Measurements from ENCODE around the gene TBC1D10A.

The TBC1D10A gene

GRCh38 chr22:30279046-30279788 lies 47.5 kb downstream of the TBC1D10A start:
- no peak for DNase-seq

GRCh38 chr22:30277547-30278344 lies 49.0 kb downstream of the TBC1D10A start:
- no peak for DNase-seq
- in situ Hi-C loops (cut with HindIII; ENCODE audit: low pct_ligation_motif_present, low pct_unique_long_range_greater_than_20kb, low sequenced_read_pairs) = no loop called here

More at GRCh38 chr22:30279046-30279788, 47.5 kb downstream of the TBC1D10A start:
- in situ Hi-C loops (cut with HindIII; ENCODE audit: low pct_ligation_motif_present, low pct_unique_long_range_greater_than_20kb, low sequenced_read_pairs) = no loop called here

GRCh38 chr22:30276039-30276438 lies 50.7 kb downstream of the TBC1D10A start:
- no peak for DNase-seq
- in situ Hi-C loops (cut with HindIII; ENCODE audit: low pct_ligation_motif_present, low pct_unique_long_range_greater_than_20kb, low sequenced_read_pairs) = no loop called here

GRCh38 chr22:30275625-30276024 lies 51.1 kb downstream of the TBC1D10A start:
- in situ Hi-C loops (cut with HindIII; ENCODE audit: low pct_ligation_motif_present, low pct_unique_long_range_greater_than_20kb, low sequenced_read_pairs) = no loop called here
- DNase-seq = no peak

DNA sequence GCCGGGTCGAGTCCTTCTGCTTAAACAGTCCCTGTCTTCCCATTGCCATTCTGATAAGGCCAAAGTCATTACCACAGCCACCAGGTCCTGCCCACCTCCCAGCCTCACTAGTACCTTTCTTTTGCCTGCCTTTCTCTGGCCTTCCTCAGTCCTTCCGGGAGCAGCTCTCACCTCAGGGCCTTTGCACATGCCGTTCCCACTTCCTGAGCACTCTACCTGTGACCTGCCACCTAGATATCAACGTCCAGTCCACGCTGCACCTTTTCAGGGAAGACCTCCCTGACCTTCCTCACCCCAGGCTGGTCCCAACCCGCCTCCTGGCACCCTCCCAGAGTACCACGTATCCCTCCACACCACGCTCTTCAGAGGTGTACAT lies 52.3 kb downstream of the TBC1D10A start:
- in situ Hi-C loops (cut with HindIII; ENCODE audit: low pct_ligation_motif_present, low pct_unique_long_range_greater_than_20kb, low sequenced_read_pairs) = no loop called here
- no peak for DNase-seq

DNA sequence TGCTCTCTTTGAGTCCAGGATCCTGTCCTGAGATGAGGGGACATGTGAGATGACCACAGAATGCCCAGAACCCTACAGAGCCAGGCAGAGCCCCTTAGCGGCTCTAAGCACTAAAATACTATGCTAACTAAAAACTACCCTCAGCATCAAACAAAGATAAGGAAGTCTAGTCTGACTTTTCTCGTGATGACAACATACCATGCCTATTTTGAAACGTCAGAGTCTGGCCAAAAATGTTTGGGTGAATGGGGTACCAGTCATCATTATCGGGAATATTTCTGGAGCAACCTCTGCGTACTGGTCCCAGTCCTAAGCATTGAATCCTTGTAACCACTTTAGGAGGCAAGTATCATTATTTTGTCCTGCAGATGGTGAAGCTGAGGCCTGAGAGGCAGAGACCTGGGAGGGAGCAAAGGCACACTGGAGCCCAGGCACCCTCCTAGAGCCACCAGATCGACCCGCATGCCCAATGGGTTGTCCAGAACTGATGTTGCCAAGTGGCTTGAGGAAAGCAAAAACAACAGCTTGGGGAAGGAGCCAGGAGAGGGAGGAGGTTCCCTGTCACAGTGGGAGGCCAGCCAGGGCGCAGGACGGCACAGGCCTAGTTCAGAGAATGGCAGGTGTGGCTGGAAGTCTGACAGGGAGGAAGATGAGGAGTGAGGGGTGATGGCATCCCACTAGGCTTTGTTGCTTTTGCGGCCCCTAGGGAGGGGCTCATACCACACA lies 52.9 kb downstream of the TBC1D10A start:
- in situ Hi-C loops (cut with HindIII; ENCODE audit: low pct_ligation_motif_present, low pct_unique_long_range_greater_than_20kb, low sequenced_read_pairs) = no loop called here
- DNase-seq = no peak

DNA sequence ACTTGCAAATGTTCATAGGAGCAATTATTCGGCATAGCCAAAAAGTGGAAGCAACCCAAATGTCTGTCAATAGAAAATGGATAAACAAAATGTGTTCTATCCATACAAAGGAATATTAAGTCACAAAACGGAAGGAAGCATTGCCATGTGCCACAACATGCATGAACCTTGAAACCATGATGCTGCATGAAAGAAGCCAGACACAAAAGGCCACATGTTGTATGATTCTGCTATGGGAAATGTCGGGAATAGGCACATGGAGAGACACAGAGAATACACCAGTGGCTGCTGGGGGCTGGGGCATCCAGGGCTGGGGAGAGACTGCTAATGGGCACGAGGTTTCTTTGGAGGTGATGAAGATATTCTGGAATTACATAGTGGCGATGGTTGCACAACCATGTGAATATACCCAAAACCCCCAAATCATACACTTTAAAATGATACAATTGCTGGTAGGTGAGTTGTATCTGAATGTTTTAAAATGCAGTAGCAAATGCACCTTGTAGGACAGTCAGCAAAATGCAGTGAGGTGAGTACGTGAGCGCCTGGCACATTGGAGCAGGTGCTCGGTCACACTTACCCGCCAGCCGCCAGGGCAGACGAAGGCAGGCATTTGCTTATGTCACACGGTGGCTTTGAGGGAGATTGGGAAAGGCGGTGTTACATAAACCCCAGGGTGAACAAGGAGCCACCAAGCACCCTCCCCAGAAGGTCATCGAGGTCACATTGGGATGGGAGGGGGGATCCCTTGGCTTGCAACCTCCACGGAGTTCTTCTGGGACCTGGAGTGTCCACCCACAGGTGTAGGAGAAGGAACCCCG lies 53.8 kb downstream of the TBC1D10A start:
- no peak for DNase-seq
- in situ Hi-C loops (cut with HindIII; ENCODE audit: low pct_ligation_motif_present, low pct_unique_long_range_greater_than_20kb, low sequenced_read_pairs) = no loop called here

DNA sequence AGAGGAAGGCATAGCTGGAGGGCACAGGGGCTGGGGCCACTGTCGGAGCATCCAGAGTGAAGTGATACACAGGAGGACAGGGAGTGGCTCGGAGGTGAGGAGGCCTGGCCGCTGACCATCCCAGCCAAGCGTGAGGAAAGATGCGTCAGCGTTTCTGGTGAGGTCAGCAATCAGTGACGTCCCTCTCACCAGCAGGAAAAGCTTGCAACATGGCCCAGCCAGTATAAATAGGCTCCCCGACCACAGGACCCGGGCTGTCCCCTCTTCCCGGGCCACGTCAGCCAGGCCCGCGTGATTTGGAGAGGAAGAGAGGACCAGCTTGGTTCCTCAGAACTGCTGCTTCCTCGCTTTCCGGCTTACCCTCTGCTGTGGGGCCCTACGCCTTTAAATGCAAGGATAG lies 55.9 kb downstream of the TBC1D10A start:
- no peak for DNase-seq
- in situ Hi-C loops (cut with HindIII; ENCODE audit: low pct_ligation_motif_present, low pct_unique_long_range_greater_than_20kb, low sequenced_read_pairs) = no loop called here

DNA sequence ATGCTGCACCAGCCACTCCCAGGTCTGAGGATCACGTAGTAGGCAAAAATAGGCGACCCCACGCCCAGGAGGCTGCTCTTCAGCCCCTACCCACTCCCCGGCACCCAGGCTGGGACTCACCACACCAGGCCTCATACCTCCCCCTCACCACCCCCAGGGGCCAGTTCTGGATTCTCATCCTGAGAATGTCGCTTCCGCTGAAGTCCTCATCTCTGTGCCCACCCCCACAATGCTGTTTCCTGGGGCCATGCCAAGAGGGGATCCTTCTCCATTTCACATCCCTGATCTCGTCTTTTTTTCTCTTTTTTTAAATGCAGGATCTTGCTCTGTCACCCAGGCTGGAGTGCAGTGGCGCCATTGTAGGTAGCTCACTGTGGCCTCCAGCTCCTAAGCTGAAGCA lies 58.4 kb downstream of the TBC1D10A start:
- in situ Hi-C loops (cut with HindIII; ENCODE audit: low pct_ligation_motif_present, low pct_unique_long_range_greater_than_20kb, low sequenced_read_pairs) = no loop called here
- no peak for DNase-seq

DNA sequence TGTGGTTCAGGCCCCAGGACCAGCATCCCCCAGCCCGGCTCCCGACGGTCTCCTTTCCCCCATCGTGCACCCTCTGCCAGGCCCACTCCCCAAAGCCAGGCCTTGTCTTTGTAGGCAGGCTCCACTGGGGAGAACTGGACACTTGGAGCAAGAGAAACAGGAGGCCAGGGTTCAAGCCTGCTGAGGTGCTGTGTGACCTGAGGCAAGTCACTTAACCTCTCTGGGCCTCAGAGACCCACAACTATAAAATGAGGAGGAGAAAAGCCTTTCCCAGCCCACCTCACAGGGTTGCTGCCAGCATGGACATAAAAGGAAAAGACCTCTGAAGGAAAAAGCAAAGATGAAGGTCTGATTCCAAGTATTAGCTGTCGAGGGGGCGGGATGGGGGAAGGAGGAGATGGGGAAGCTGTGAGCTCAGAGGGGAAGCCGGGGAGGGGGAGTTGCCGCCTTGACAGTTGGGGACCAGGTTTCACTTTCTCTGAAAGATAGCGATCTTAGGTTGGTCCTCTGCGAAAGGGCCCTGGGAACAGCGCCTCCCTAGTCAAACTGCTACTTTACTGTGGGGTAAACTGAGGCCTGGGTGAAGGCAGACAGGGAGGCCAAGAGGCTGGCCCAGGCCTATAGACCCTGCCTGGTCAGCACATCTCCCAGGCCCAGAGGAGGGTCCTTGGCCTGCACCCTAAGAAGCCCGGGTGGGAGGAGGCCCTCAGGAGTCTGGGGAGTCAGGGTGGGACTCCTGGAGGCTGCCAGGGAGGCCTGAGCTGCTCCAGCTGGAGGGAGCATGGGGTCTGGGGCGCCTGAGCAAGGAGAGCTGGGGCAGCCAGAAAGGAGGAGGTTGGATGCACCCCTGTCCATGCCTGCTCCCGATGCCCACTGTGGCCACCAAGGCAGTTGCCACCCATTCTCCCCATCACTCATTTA lies 59.1 kb downstream of the TBC1D10A start:
- in situ Hi-C loops (cut with HindIII; ENCODE audit: low pct_ligation_motif_present, low pct_unique_long_range_greater_than_20kb, low sequenced_read_pairs) = no loop called here

GRCh38 chr22:30266445-30267381 lies 60.0 kb downstream of the TBC1D10A start, which contains the start of gene OSM:
OSM (minus strand) TSS chr22:30266851; CDS start chr22:30266799, 52 bp downstream.
- in situ Hi-C loops (cut with HindIII; ENCODE audit: low pct_ligation_motif_present, low pct_unique_long_range_greater_than_20kb, low sequenced_read_pairs) = no loop called here
- DNase-seq = no peak

More for the DNA sequence above, 59.1 kb downstream of the TBC1D10A start:
- no peak for DNase-seq

DNA sequence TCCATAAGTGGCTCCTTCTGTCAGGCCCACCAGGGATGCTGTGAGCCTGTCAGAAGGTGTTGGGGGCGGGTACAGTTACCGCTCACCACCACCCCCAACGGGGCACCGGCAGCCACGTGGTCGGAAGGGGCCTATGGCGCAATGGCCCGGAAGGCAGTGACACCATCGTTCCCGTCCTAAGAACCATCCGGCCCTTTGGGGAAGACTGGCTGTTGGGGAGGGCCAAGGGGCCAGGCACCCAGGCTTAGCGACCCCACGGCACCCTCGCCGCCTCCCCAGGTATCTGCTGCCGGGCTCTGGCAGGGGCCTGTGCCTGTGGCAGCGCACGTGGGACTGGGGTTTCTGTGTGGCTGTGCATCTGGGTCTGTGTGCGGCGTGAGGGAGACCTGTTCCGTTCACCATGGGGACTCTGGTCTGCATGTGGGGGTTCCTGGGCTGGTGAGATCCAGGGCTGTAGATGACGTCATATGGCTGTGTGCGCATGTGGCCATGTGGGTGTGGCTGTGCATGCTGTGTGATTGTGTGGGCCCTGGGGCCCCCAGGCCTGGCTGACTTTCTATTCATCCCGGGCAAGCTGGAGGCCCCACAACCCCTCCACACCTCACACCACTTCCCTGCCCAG lies 60.8 kb downstream of the TBC1D10A start:
- no peak for DNase-seq
- in situ Hi-C loops (cut with HindIII; ENCODE audit: low pct_ligation_motif_present, low pct_unique_long_range_greater_than_20kb, low sequenced_read_pairs) = no loop called here

GRCh38 chr22:30265131-30265720 lies 61.5 kb downstream of the TBC1D10A start:
- DNase-seq = no peak
- in situ Hi-C loops (cut with HindIII; ENCODE audit: low pct_ligation_motif_present, low pct_unique_long_range_greater_than_20kb, low sequenced_read_pairs) = no loop called here

DNA sequence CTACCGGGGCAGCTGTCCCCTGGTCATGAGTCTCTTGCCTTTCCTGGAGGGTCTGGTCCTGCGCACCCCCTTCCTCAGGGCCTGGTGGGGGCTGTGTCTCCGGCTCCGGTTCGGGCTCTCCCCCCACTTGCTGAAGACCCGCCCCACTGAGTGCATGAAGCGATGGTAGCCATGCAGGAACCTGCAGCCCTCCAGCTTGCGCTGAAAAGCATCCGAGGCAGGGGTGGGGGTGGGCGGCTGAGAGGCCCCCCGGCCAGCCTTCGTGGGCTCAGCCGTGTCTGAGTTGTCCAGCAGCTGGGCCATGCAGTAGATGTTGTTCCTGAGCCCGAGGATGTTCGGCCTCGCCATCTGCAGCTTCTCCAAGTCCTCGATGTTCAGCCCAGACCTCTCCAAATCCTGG lies 62.9 kb downstream of the TBC1D10A start:
- in situ Hi-C loops (cut with HindIII; ENCODE audit: low pct_ligation_motif_present, low pct_unique_long_range_greater_than_20kb, low sequenced_read_pairs) = no loop called here
- DNase-seq = no peak

DNA sequence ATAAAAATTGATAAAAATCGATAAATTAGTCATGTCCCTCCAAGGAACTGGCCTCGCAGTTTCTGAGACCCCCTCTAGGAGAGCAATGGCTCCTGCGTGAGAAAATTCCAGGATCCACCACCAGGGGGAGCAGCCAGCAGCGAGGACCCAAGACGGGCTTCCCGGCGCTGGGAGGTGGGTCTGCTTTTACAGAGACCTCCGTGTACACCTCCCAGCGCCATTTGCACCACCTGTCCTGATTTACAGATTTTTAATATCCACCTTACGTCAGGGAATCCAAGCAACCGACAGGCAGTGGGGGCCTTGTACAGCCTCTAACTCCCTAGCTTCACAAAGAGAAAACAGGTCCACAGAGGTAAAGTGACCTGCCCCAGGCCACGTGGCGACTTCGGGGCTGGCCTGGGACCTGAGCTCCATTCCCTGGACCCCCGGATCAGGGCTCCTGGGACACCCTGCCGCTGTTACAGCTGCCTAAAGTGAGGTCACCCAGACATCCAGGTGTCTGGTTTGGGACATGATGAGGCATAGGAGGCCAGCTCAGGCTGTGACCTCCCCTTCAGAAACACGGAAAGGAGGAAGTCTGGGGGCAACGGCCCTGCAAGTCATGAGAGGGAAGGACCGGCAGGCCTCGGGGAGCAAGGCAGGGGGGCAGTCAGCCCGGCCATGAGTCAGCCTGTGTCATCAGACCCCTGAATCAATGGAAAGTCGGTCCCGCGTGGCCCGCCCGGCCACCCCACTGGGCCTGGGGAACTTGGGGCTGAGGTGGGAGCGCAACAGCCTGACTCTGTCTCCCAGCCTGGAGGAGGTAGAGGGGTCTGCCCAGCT lies 63.6 kb downstream of the TBC1D10A start:
- peak; percentile 72 for DNase-seq
- in situ Hi-C loops (cut with HindIII; ENCODE audit: low pct_ligation_motif_present, low pct_unique_long_range_greater_than_20kb, low sequenced_read_pairs) = no loop called here

Data from ACHN (cell line).